Thoracic aorta (tissue), 2 donors: ENCODE data around the gene COTL1. TPM values are rescaled to one million over a fixed set of nuclear protein-coding genes. Genes with fewer than 3 reads are reported as not detected.

Experiments
- ATAC-seq: fragments of 150-250 bp; one replicate; pipeline ENCODE4 v1.8.0; 2017; ENCODE audit warnings: low read depth; ENCODE audit not compliant: insufficient number of reproducible peaks, low FRiP score
- DNase-seq: peaks from one replicate; pipeline ENCODE4 v3.0.0-alpha.2; 2020; ENCODE audit warnings: low spot score
- H3K27ac ChIP-seq, 2 donors: fragments of 200-600 bp; sonication (generic); 1 replicate in 1 of 2; 2 replicates in 1 of 2; pipeline ENCODE4 v1.5.1; 2016; ENCODE audit warnings: mild to moderate bottlenecking in 2 of 2, moderate library complexity in 2 of 2
- H3K27me3 ChIP-seq: fragments of 200-600 bp; sonication (generic); replicated peaks from 2 replicates; pipeline ENCODE4 v1.6.0; 2016; ENCODE audit warnings: mild to moderate bottlenecking; ENCODE audit not compliant: insufficient read depth
- H3K36me3 ChIP-seq: fragments of 200-600 bp; sonication (generic); one replicate; pipeline ENCODE4 v1.5.1; 2016
- H3K4me1 ChIP-seq, 2 donors: fragments of 200-600 bp; sonication (generic); 1 replicate in 1 of 2; 2 replicates in 1 of 2; pipeline versions ENCODE4 v1.5.1 to v1.6.0; 2016; ENCODE audit warnings: low read depth in 2 of 2, mild to moderate bottlenecking in 1 of 2; ENCODE audit not compliant: control insufficient read depth in 1 of 2
- H3K4me3 ChIP-seq: fragments of 200-600 bp; sonication (generic); 2 replicates; pipeline ENCODE4 v1.5.1; 2016; ENCODE audit warnings: mild to moderate bottlenecking
- H3K9me3 ChIP-seq: fragments of 200-600 bp; sonication (generic); 2 replicates; pipeline ENCODE4 v1.5.1; 2016
- total RNA-seq, 2 donors: library from RNA; depleted of rRNA; stranded (reverse); fragments of >200 nt; gene quantifications; one replicate each; pipeline versions ENCODE4 v1.1.0 to v1.2.3, GENCODE V29; 2016
- TF ChIP-seq, protein P1 (sequence below): fragments of 200-600 bp; sonication (generic); IDR thresholded peaks from one replicate; pipeline ENCODE4 v1.5.1; 2019; ENCODE audit warnings: antibody characterized with exemption

The COTL1 gene
- total RNA-seq, 2 donors from 2014 or later: 32.0 to 46.8 TPM

DNA sequence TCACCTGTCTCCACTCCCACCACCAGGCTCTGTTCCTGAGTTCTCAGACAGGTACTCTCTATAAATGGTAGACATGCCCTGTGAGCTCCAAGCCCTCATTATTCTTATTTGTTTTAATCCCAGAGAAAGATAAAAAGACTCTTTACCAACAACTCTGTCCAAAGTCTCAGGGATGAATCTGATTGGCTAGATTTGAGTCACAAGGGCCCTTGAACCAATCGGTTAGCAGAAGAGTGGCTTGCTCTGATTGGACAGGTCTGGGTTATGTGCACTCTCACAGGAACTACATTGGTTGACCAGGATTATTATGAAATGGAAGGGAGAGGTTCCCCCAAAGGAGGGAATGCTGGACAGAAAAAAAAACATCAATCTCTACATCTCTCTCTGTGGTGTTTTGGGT, 7.5 kb downstream of the COTL1 start:
- Histone ChIP-seq H3K9me3 (no peaks in the 10 kb centered on the region), H3K27me3 (no peaks in the 10 kb centered on the region), H3K4me1 (peaks cover 0 to 3% of the 10 kb centered on the region in 2 donors), H3K36me3 (no peaks in the 10 kb centered on the region), H3K4me3 (no peak overlapping the region), H3K27ac (no peak overlapping the region)
- TF ChIP-seq, protein P1, sequence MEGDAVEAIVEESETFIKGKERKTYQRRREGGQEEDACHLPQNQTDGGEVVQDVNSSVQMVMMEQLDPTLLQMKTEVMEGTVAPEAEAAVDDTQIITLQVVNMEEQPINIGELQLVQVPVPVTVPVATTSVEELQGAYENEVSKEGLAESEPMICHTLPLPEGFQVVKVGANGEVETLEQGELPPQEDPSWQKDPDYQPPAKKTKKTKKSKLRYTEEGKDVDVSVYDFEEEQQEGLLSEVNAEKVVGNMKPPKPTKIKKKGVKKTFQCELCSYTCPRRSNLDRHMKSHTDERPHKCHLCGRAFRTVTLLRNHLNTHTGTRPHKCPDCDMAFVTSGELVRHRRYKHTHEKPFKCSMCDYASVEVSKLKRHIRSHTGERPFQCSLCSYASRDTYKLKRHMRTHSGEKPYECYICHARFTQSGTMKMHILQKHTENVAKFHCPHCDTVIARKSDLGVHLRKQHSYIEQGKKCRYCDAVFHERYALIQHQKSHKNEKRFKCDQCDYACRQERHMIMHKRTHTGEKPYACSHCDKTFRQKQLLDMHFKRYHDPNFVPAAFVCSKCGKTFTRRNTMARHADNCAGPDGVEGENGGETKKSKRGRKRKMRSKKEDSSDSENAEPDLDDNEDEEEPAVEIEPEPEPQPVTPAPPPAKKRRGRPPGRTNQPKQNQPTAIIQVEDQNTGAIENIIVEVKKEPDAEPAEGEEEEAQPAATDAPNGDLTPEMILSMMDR: no peak
- DNase-seq (no peak), ATAC-seq (no peak)

- H3K36me3 ChIP-seq: no peaks in the 10 kb centered on the region
- peaks cover 0 to 3% of the 10 kb centered on the region in 2 donors for H3K4me1 ChIP-seq
- DNase-seq (no peak), ATAC-seq (no peak)
- TF ChIP-seq, protein P1: no peak
- no peaks in the 10 kb centered on the region for H3K9me3 ChIP-seq
- no peak overlapping the region for H3K4me3 ChIP-seq
- no peak overlapping the region for H3K27ac ChIP-seq
- H3K27me3 ChIP-seq: no peaks in the 10 kb centered on the region
These were observed 8.2 kb downstream of the COTL1 start for GRCh38 chr16:84609563-84610177.

DNA sequence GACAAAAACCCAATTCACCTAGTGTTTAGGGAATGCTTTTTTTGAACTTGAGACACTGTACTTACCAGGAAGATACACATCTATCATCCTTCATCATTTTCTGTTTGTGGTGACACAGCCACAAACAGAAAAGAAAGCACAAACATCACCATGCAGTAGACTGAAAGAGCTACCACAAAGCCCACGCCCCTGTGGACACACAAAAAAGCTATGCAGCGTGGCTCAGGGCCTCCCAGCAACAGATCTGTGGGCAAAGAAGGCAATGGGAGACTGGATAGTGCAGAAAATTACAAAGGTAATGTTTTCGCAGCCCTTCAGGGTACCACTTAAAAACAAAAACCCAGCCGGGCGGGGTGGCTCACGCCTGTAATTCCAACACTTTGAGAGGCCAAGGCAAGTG, 9.6 kb downstream of the COTL1 start:
- ATAC-seq (no peak), DNase-seq (no peak)
- TF ChIP-seq, protein P1: no peak
- H3K9me3 ChIP-seq: no peaks in the 10 kb centered on the region
- no peaks in the 10 kb centered on the region for H3K27me3 ChIP-seq
- H3K4me3 ChIP-seq: no peak overlapping the region
- peaks cover 4 to 7% of the 10 kb centered on the region in 2 donors for H3K4me1 ChIP-seq
- no peak overlapping the region for H3K27ac ChIP-seq
- H3K36me3 ChIP-seq: no peaks in the 10 kb centered on the region

GRCh38 chr16:84607694-84608093, 10.2 kb downstream of the COTL1 start:
- H3K27me3 ChIP-seq: no peaks in the 10 kb centered on the region
- no peak overlapping the region for H3K4me3 ChIP-seq
- TF ChIP-seq, protein P1: no peak
- H3K36me3 ChIP-seq: no peaks in the 10 kb centered on the region
- DNase-seq (no peak), ATAC-seq (no peak)
- no peak overlapping the region for H3K27ac ChIP-seq
- peaks cover 7 to 9% of the 10 kb centered on the region in 2 donors for H3K4me1 ChIP-seq
- no peaks in the 10 kb centered on the region for H3K9me3 ChIP-seq

- TF ChIP-seq, protein P1: no peak
- H3K9me3 ChIP-seq: no peaks in the 10 kb centered on the region
- peaks cover 7 to 9% of the 10 kb centered on the region in 2 donors for H3K4me1 ChIP-seq
- H3K27me3 ChIP-seq: no peaks in the 10 kb centered on the region
- no peaks in the 10 kb centered on the region for H3K36me3 ChIP-seq
- ATAC-seq (no peak), DNase-seq (no peak)
- H3K4me3 ChIP-seq: no peak overlapping the region
- no peak overlapping the region for H3K27ac ChIP-seq
These were observed 10.8 kb downstream of the COTL1 start for GRCh38 chr16:84607061-84607460.
